Measurements from ENCODE around the gene NRBF2.

NRBF2 gene

GRCh38 chr10:63120554-63120953 is 12.6 kb upstream of the NRBF2 start:
- Histone ChIP-seq H3K4me1 (ENCODE audit: control insufficient read depth, insufficient read depth, low read length) (no peaks in the 10 kb centered on the region), H3K9me3 (ENCODE audit: control insufficient read depth, insufficient read depth, low read length) (no peaks in the 10 kb centered on the region; the same call in 1 of the 2 replicates), H3K27ac (ENCODE audit: low read length) (no peak overlapping the region), H3K27me3 (ENCODE audit: control insufficient read depth, insufficient read depth, low read length) (no peaks in the 10 kb centered on the region), H3K4me3 (ENCODE audit: low read length) (no peak overlapping the region), H3K36me3 (ENCODE audit: control insufficient read depth, insufficient read depth, low read length) (no peaks in the 10 kb centered on the region)
- DNase-seq (ENCODE audit: low read depth, low spot score): no peak

- DNase-seq (ENCODE audit: low read depth, low spot score): no peak
- Histone ChIP-seq H3K4me1 (ENCODE audit: control insufficient read depth, insufficient read depth, low read length) (no peaks in the 10 kb centered on the region), H3K27me3 (ENCODE audit: control insufficient read depth, insufficient read depth, low read length) (no peaks in the 10 kb centered on the region), H3K36me3 (ENCODE audit: control insufficient read depth, insufficient read depth, low read length) (no peaks in the 10 kb centered on the region), H3K9me3 (ENCODE audit: control insufficient read depth, insufficient read depth, low read length) (no peaks in the 10 kb centered on the region; the same call in 1 of the 2 replicates), H3K27ac (ENCODE audit: low read length) (no peak overlapping the region), H3K4me3 (ENCODE audit: low read length) (no peak overlapping the region)
- no CpG with 5 or more reads among the region's 2 CpGs for WGBS (ENCODE audit: insufficient coverage, insufficient read length)
Observed at GRCh38 chr10:63123727-63124362, 9.3 kb upstream of the NRBF2 start.

- no peak overlapping the region for H3K27ac ChIP-seq (ENCODE audit: low read length)
- no peak overlapping the region for H3K4me3 ChIP-seq (ENCODE audit: low read length)
- H3K4me1 ChIP-seq (ENCODE audit: control insufficient read depth, insufficient read depth, low read length): no peaks in the 10 kb centered on the region
- no peaks in the 10 kb centered on the region for H3K36me3 ChIP-seq (ENCODE audit: control insufficient read depth, insufficient read depth, low read length)
- no peaks in the 10 kb centered on the region; the same call in 1 of the 2 replicates for H3K9me3 ChIP-seq (ENCODE audit: control insufficient read depth, insufficient read depth, low read length)
- 100% methylated on average over 1 of the region's 2 CpGs for WGBS (ENCODE audit: insufficient coverage, insufficient read length)
- no peaks in the 10 kb centered on the region for H3K27me3 ChIP-seq (ENCODE audit: control insufficient read depth, insufficient read depth, low read length)
- no peak for DNase-seq (ENCODE audit: low read depth, low spot score)
Observed at GRCh38 chr10:63125459-63125858, 7.7 kb upstream of the NRBF2 start.

- Histone ChIP-seq H3K27ac (ENCODE audit: low read length) (no peak overlapping the region), H3K4me3 (ENCODE audit: low read length) (no peak overlapping the region), H3K27me3 (ENCODE audit: control insufficient read depth, insufficient read depth, low read length) (no peaks in the 10 kb centered on the region), H3K9me3 (ENCODE audit: control insufficient read depth, insufficient read depth, low read length) (no peaks in the 10 kb centered on the region), H3K36me3 (ENCODE audit: control insufficient read depth, insufficient read depth, low read length) (no peaks in the 10 kb centered on the region), H3K4me1 (ENCODE audit: control insufficient read depth, insufficient read depth, low read length) (no peaks in the 10 kb centered on the region)
- WGBS (ENCODE audit: insufficient coverage, insufficient read length): no CpG with 5 or more reads among the region's 4 CpGs
- no peak for DNase-seq (ENCODE audit: low read depth, low spot score)
Observed at GRCh38 chr10:63128443-63128842, 4.7 kb upstream of the NRBF2 start.

- Histone ChIP-seq H3K9me3 (ENCODE audit: control insufficient read depth, insufficient read depth, low read length) (no peaks in the 10 kb centered on the region), H3K4me1 (ENCODE audit: control insufficient read depth, insufficient read depth, low read length) (no peaks in the 10 kb centered on the region), H3K27me3 (ENCODE audit: control insufficient read depth, insufficient read depth, low read length) (no peaks in the 10 kb centered on the region), H3K27ac (ENCODE audit: low read length) (no peak overlapping the region), H3K36me3 (ENCODE audit: control insufficient read depth, insufficient read depth, low read length) (no peaks in the 10 kb centered on the region), H3K4me3 (ENCODE audit: low read length) (no peak overlapping the region)
- WGBS (ENCODE audit: insufficient coverage, insufficient read length): no CpG with 5 or more reads among the region's 6 CpGs
- DNase-seq (ENCODE audit: low read depth, low spot score): no peak
Observed at GRCh38 chr10:63129888-63130287, 3.2 kb upstream of the NRBF2 start.

GRCh38 chr10:63132651-63133055 is 475 bp upstream of the NRBF2 start:
- H3K36me3 ChIP-seq (ENCODE audit: control insufficient read depth, insufficient read depth, low read length): no peaks in the 10 kb centered on the region
- no peak overlapping the region; the same call in 1 of the 2 replicates for H3K4me3 ChIP-seq (ENCODE audit: low read length)
- H3K4me1 ChIP-seq (ENCODE audit: control insufficient read depth, insufficient read depth, low read length): no peaks in the 10 kb centered on the region
- WGBS (ENCODE audit: insufficient coverage, insufficient read length): no CpG with 5 or more reads among the region's 6 CpGs
- no peaks in the 10 kb centered on the region for H3K27me3 ChIP-seq (ENCODE audit: control insufficient read depth, insufficient read depth, low read length)
- no peaks in the 10 kb centered on the region for H3K9me3 ChIP-seq (ENCODE audit: control insufficient read depth, insufficient read depth, low read length)
- H3K27ac ChIP-seq (ENCODE audit: low read length): no peak overlapping the region
- no peak for DNase-seq (ENCODE audit: low read depth, low spot score)

- DNase-seq (ENCODE audit: low read depth, low spot score): no peak
- Histone ChIP-seq H3K27ac (ENCODE audit: low read length) (no peak overlapping the region), H3K36me3 (ENCODE audit: control insufficient read depth, insufficient read depth, low read length) (no peaks in the 10 kb centered on the region), H3K4me1 (ENCODE audit: control insufficient read depth, insufficient read depth, low read length) (no peaks in the 10 kb centered on the region), H3K27me3 (ENCODE audit: control insufficient read depth, insufficient read depth, low read length) (no peaks in the 10 kb centered on the region), H3K4me3 (ENCODE audit: low read length) (peak overlapping the region; percentile 76), H3K9me3 (ENCODE audit: control insufficient read depth, insufficient read depth, low read length) (no peaks in the 10 kb centered on the region)
- WGBS (ENCODE audit: insufficient coverage, insufficient read length): no CpG with 5 or more reads among the region's 9 CpGs
Observed at GRCh38 chr10:63133821-63134557, 861 bp downstream of the NRBF2 start.

- no peaks in the 10 kb centered on the region for H3K36me3 ChIP-seq (ENCODE audit: control insufficient read depth, insufficient read depth, low read length)
Observed at GRCh38 chr10:63137306-63137705, 4.2 kb downstream of the NRBF2 start.

GRCh38 chr10:63140077-63140476 is 6.9 kb downstream of the NRBF2 start:
- Histone ChIP-seq H3K27me3 (ENCODE audit: control insufficient read depth, insufficient read depth, low read length) (no peaks in the 10 kb centered on the region), H3K4me1 (ENCODE audit: control insufficient read depth, insufficient read depth, low read length) (no peaks in the 10 kb centered on the region), H3K9me3 (ENCODE audit: control insufficient read depth, insufficient read depth, low read length) (no peaks in the 10 kb centered on the region), H3K36me3 (ENCODE audit: control insufficient read depth, insufficient read depth, low read length) (no peaks in the 10 kb centered on the region), H3K27ac (ENCODE audit: low read length) (no peak overlapping the region), H3K4me3 (ENCODE audit: low read length) (no peak overlapping the region)
- no CpG with 5 or more reads among the region's 3 CpGs for WGBS (ENCODE audit: insufficient coverage, insufficient read length)
- no peak for DNase-seq (ENCODE audit: low read depth, low spot score)

More at GRCh38 chr10:63137306-63137705, 4.2 kb downstream of the NRBF2 start:
- no peak for DNase-seq (ENCODE audit: low read depth, low spot score)
- no CpG with 5 or more reads among the region's 2 CpGs for WGBS (ENCODE audit: insufficient coverage, insufficient read length)
- no peak overlapping the region for H3K27ac ChIP-seq (ENCODE audit: low read length)
- H3K4me1 ChIP-seq (ENCODE audit: control insufficient read depth, insufficient read depth, low read length): no peaks in the 10 kb centered on the region
- H3K27me3 ChIP-seq (ENCODE audit: control insufficient read depth, insufficient read depth, low read length): no peaks in the 10 kb centered on the region
- H3K9me3 ChIP-seq (ENCODE audit: control insufficient read depth, insufficient read depth, low read length): no peaks in the 10 kb centered on the region
- no peak overlapping the region for H3K4me3 ChIP-seq (ENCODE audit: low read length)

GRCh38 chr10:63142136-63142535 is 9.0 kb downstream of the NRBF2 start:
- Histone ChIP-seq H3K36me3 (ENCODE audit: control insufficient read depth, insufficient read depth, low read length) (no peaks in the 10 kb centered on the region), H3K4me3 (ENCODE audit: low read length) (no peak overlapping the region), H3K27me3 (ENCODE audit: control insufficient read depth, insufficient read depth, low read length) (no peaks in the 10 kb centered on the region), H3K9me3 (ENCODE audit: control insufficient read depth, insufficient read depth, low read length) (no peaks in the 10 kb centered on the region), H3K4me1 (ENCODE audit: control insufficient read depth, insufficient read depth, low read length) (no peaks in the 10 kb centered on the region), H3K27ac (ENCODE audit: low read length) (no peak overlapping the region)
- WGBS (ENCODE audit: insufficient coverage, insufficient read length): no CpG with 5 or more reads among the region's 6 CpGs
- no peak for DNase-seq (ENCODE audit: low read depth, low spot score)

GRCh38 chr10:63143987-63144386 is 10.9 kb downstream of the NRBF2 start:
- no CpG with 5 or more reads among the region's 5 CpGs for WGBS (ENCODE audit: insufficient coverage, insufficient read length)
- Histone ChIP-seq H3K27me3 (ENCODE audit: control insufficient read depth, insufficient read depth, low read length) (no peaks in the 10 kb centered on the region), H3K9me3 (ENCODE audit: control insufficient read depth, insufficient read depth, low read length) (no peaks in the 10 kb centered on the region), H3K27ac (ENCODE audit: low read length) (no peak overlapping the region), H3K36me3 (ENCODE audit: control insufficient read depth, insufficient read depth, low read length) (no peaks in the 10 kb centered on the region), H3K4me1 (ENCODE audit: control insufficient read depth, insufficient read depth, low read length) (no peaks in the 10 kb centered on the region), H3K4me3 (ENCODE audit: low read length) (no peak overlapping the region)
- no peak for DNase-seq (ENCODE audit: low read depth, low spot score)

Measured in iPS DF 6.9 (cell line).